Astrocyte (in vitro differentiated cells and primary cell): ENCODE measurements around the gene ZCCHC24.

Experiments used
- CTCF ChIP-seq: IDR thresholded peaks from 2 replicates; pipeline ENCODE4 v1.5.1; 2011; ENCODE audit warnings: low read depth, mild to moderate bottlenecking, inconsistent platforms, low read length, moderate library complexity; ENCODE audit not compliant: insufficient read depth
- EZH2 ChIP-seq: IDR thresholded peaks from 2 replicates; pipeline ENCODE4 v1.6.1; 2012; ENCODE audit warnings: mild to moderate bottlenecking, low read length, inconsistent platforms; ENCODE audit not compliant: insufficient read depth

GRCh38 chr10:79333513-79333912 lies 111.9 kb downstream of the ZCCHC24 start:
- TF ChIP-seq CTCF (no peak), EZH2 (no peak)
